GM08714 (cell line): Measurements from ENCODE around the gene CUEDC1.
A peak's percentile ranks its signal among the peaks of the same experiment; 100 is the strongest.

Source experiments
- H3K4me3 ChIP-seq: fragments of 200-500 bp; sonication (Bioruptor generic); 2 replicates; pipeline ENCODE4 v1.5.1; 2014; ENCODE audit warnings: mild to moderate bottlenecking, low read length, inconsistent platforms
- ZNF274 ChIP-seq: IDR thresholded peaks from 2 replicates; pipeline ENCODE4 v1.6.1; 2012; ENCODE audit warnings: mild to moderate bottlenecking, low read depth, low read length

Gene CUEDC1

DNA sequence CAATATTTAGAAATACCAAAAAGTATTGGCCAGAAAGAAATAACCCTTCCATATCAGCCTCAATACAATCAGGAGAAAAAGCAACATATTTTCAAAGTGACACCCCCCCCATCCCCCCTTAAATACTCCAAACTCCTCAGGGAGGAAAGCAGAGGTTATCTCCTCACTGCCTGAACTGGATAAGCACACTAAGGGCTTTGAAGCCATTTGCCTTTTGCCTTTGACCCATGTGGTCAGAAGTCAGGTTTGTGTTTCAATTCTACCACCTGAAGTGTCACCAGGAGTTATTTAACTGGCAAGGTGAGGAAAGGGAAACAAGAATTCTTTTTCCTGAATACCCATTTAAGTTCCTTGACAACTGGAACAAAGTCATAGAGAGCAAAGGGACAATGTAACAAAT is 36.3 kb upstream of the CUEDC1 start:
- H3K4me3 ChIP-seq: no peak overlapping the region
- no peak for TF ChIP-seq ZNF274

DNA sequence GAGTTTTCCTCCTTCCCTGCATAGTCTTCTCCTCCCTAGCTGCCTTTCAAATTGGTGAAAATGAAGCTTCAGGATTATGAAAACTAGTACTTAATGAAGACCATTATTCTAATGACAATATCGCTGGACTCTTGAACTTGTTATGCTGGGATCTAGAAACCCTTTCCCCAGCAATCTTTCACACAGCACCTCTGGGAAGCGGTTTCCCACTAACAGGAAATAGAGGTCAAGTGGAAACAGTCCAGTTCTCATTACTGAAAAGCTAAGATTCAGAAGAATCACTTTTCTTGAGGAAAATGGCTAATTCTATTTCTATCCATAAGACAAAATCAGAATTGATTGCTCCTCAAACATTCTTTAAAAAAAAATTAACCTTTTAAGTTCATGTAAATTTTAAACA is 34.8 kb upstream of the CUEDC1 start:
- TF ChIP-seq ZNF274: no peak
- no peak overlapping the region for H3K4me3 ChIP-seq

DNA sequence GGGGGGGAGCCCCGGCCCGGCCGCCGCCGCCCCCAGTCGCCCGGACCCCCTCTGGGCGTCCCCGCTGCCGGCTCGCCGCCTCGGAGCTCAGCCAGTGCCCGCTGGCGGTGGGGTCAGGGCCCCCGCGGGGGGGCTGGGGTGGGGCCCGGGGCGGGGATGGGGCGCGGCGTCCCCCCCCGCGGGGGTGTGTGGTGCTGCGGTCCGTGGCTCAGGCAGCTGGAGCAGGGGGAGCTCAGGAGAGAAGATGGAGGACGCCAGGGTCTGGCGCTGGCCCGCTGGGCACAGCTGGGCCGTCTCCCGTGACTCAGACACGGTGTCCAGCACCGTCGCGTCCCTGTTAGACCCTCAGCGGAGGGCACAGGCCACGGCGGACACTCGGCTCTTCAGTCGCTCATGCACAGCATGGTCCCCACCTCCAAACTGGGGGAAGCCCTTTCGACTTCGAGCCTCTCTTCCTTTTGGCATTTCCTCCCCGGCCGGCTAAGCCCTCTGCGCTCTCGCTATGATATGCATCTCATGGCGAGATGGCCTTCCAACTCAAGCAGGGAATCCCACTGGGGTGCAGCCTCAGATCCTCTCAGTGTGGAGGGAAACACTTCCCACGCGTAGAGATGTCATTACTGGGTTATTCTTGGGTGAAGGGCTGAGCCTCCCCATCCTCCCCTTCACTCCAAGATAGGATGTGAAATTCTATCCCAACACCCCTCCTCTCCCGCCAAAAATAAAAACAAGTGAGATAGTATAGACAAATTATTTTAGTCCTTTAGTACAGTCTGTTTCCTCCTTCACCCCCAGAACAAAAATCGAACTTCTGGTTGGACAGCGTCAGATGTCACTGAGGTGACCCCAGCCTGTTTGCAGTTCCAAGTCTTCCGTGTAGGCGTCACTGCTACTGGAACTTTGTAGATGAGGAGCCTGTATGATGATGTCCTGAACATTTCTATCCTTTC is 33.4 kb upstream of the CUEDC1 start:
- H3K4me3 ChIP-seq: peak overlapping the region; percentile 75
- no peak for TF ChIP-seq ZNF274

DNA sequence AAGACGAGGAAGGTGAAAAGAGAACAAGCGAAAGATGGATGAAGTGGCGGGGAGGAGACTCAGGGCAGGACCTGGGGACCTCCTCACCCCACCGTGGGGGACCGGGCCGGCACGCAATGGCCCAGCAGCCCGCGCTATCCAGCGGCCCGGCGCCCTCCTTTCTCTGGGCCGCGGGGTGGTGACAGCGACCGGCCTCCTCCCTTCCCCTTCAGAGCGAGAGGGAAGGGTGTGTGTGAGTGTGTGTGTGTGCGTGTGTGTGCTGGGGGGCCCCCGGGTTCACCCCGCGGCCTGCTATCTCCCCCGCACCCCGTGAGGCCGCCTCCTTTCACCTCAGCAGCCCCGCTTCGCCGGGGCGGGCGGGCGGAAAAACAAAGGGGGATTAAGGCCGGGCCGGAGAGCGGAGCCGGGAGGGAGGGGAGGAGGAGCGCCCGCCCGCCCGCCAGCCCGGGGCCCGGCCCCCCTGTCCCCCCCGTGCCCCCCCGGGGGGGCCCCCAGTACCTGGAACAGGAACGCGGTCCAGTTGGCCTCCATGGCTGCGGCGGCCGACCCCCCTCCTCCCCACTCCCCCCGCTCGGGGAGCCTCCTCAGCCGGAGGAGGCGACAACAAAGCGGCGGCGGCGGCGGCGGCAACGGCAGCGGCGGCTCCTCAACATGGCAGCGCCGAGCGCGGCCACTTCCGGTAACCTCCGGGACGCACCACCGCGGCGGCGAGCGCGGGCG is 32.5 kb upstream of the CUEDC1 start, which contains the start of gene VEZF1:
Gene VEZF1, minus strand, starts transcription at position 674 of the 720 bp plus-strand sequence. Its CDS starts 143 bp downstream, at position 531.
- H3K4me3 ChIP-seq: peak within 1 kb of the TSS; percentile 75
- TF ChIP-seq ZNF274: no peak

DNA sequence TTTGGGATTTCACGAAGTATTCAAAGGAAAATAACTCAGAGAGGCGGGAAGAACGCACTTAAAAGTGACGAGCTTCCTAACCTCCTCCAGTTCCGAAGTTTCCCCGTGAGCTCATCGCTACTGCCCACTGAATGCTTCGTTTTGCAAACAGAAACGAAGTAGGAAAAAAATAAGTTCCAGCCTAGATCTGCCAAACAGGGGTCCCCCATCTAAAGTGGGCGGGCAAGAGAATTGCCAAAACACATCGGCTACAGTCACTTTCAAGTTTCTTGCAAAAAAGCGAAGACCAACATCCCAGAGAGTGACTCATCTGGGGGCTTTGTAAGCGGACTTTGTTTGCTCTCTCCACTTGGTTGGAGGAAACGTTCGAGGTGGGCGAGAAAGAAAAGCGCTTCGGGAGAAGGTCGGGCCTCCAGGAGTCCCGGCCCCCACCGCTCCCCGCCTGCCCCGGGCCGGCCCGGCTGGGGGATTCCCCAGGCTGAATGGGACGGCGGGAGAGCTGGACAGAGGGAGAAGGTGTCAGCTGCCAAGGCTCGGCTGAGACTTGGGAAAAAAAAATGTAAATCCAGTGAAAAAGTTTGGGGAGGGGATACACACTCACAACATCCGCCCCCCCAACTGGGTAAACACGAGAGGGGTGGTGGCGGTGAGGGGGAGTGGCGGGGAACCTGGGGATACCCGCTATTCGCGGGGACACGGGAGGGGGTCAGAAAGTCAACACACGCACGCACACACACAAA is 31.8 kb upstream of the CUEDC1 start:
- peak overlapping the region; percentile 75 for H3K4me3 ChIP-seq
- no peak for TF ChIP-seq ZNF274

DNA sequence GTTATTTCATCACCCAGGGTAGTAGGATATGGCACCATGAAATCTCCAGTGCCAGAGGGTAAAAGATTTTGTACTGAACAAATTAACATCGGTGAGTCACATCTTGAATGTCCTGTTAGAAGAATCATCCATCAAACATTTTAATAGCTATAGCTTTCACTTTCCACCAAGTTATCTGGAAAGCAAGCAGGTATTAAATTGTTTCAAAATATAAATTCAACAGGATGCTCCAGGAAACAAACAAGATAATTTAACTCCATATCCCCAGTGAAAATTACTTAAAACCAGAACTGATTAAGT is 30.4 kb upstream of the CUEDC1 start:
- peak overlapping the region; percentile 75; the same call in 1 of the 2 replicates for H3K4me3 ChIP-seq
- no peak for TF ChIP-seq ZNF274

DNA sequence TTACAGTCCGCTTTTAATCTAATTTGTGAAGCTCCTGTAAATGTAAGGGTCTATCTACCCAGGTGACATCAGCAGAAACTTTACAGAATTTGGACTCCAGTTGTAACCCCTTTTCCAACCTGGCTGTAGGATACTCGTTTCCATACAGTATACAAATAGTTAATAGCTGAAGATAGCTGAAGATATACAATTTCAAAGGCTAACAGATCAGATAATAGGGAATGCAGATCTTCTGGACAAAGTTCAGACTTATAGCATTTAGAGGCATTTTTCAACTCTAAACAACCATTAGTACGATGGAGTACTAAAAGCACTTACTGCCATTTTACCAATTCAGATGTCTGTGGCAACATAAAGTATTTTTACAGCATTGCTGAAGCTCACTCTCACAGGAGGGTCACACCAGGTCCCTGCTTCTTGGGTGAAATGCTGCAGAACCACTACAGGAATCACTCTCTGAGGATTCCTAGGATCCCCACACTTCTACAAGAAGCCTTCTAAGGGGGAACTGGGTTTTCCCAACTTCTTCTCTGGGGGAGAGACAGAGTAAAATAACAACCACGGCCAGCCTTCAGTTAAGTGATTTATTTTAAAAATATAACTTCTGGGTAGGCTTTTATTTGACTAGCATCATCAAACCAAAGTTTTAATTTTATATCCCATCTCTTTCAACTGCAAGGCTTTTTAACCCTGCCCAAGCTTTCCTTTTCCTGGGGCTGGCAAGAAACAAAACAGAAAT is 29.9 kb upstream of the CUEDC1 start:
- H3K4me3 ChIP-seq: no peak overlapping the region; the same call in 1 of the 2 replicates
- TF ChIP-seq ZNF274: no peak

DNA sequence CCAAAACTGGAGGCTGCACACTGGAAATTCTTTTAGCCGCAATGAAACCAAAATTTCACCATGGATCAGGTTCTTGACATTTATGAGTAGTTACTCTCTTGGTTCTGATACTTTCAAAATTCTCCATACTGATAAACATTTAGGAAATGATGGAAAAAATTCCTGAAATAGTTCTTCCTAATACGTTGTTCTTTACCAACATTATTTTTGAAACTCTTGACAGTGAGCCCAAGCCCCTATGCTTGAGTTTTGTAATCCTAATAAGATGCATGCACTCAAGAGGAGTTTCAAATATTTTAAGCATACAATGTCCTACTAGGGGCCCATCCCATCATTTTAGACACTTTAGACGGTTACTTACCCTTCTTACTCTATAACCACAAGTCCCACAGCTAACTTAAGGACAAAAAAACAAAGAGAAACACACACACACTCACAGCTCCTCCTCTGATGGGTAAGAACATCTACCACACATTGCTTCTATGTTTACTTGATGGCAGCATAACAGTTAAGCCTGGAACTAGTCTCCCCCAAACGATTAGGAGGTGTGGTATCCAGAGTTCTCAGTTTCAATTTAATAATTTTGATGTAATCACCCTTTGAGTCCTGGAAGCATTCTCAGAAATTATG is 29.2 kb upstream of the CUEDC1 start:
- no peak for TF ChIP-seq ZNF274
- no peak overlapping the region for H3K4me3 ChIP-seq

DNA sequence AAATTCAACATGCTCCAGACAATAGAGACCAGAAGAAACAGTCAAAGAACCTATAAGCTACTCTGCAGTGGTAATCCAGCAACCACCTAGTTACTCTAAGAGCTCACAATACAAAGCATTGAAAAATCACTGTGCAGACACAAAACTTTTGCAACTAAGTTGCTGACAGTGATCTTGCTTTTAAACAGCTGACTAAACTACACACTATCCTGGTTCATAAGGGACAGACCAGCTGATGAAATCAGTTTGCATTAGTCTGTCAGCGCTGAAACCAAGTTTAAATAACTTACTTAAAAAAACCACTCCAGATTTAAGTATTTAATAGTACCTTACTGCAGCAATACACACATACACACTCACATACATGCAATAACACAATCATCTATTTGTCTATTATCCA is 28.2 kb upstream of the CUEDC1 start:
- TF ChIP-seq ZNF274: no peak
- H3K4me3 ChIP-seq: no peak overlapping the region

DNA sequence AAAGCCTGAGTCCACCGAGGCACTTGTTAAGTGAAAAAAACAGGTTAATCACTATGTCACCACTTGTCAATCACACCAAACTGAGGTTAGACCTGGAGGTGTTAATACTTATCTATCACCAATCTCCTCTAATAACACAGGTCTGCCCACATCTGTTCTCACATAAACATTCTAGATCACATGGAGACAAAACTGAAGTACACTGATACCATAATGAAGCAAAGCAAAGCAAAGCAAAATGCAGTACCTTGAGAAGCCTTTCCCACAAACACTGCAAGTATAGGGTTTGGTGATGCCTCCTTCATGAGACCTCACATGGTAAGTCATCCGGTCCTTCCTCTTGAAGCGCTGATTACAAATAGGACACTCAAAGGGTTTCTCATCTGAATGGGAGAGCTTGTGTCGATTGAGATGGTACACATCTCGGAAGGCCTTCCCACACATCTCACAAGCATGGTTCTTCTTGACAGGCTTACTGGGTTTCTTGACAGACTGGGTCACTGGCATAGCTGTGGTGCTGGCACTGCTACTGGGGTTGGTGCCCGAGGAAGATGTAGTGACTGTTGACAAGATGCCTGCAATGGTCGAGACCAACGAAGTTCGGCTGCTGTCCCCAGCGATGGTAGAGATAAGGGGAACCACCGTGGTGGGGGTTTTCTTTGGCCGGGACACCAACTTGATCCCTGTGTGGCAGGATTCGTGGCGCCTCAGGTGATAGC is 27.4 kb upstream of the CUEDC1 start:
- no peak overlapping the region for H3K4me3 ChIP-seq
- no peak for TF ChIP-seq ZNF274

DNA sequence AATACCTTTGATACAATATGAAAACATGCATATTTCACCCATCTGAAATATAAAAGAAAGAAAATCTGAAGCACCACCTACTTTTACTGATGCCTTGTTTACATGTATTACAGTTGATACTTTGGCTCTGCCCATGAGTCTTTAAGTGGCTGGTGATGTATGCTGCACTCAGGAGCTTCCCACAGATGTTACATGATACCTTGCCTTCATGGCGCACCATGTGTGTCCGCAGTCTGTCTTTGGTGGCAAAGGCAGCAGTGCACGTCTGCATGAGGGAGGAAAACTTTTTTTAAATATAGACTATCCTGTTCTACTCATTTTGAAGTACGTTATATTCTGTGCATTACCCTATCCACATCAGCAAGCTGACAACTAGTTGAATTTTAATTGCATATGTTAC is 25.3 kb upstream of the CUEDC1 start:
- no peak overlapping the region for H3K4me3 ChIP-seq
- no peak for TF ChIP-seq ZNF274

DNA sequence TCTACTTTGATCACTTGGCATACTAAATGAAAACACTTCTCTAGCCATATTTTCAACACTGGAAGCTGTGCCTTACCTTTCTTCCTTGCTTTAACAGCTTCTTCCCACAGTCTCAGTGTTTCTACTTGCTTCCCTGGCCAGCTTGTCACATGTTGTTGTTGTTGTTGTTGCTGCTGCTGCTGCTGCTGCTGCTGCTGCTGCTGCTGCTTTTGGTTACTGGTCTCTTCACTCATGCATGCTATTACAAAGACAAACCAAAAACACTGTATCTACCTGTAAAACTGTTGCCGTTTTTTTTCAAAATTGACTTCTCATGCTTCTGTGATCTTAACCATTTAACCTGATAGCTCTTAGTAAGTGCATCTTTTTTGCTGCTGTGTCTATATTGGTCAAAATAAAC is 23.9 kb upstream of the CUEDC1 start:
- TF ChIP-seq ZNF274: no peak
- H3K4me3 ChIP-seq: no peak overlapping the region

DNA sequence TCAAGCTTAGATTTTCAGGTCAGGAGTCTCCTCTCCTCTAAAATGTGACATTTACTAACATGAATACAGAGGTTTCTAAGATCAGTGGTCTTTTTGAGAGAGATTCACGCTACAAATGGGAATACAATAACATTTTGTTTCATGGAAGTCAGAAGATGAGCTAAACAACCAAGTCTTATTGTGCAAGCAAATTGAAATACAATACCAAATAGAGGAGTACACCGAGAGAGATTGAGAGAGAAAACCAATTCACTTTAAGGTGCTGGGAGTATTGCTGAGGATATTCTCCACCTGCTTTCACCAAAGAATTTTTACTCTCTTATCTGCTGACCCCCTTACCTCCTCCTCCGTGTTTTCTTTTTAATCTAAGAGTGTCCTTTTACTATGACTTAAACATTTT is 21.4 kb upstream of the CUEDC1 start:
- TF ChIP-seq ZNF274: no peak
- no peak overlapping the region for H3K4me3 ChIP-seq
